H9 (cell line): ENCODE results near the gene MED17. TPM values are rescaled to one million over a fixed set of nuclear protein-coding genes. Genes with fewer than 3 reads are reported as not detected.

Experiments
- DNase-seq: peaks from one replicate; pipeline ENCODE4 v3.0.0-alpha.2; 2017
- H2AFZ ChIP-seq: one replicate; pipeline ENCODE4 v1.6.1; 2013; ENCODE audit warnings: mild to moderate bottlenecking, low read length, control low read depth, moderate library complexity
- H2AK5ac ChIP-seq: 2 replicates; pipeline ENCODE4 v1.6.1; 2013; ENCODE audit warnings: low read length, control low read depth, mixed read lengths; ENCODE audit not compliant: insufficient read length
- H2BK120ac ChIP-seq: one replicate; pipeline ENCODE4 v1.6.1; 2013; ENCODE audit warnings: low read depth, mild to moderate bottlenecking, low read length, control low read depth, inconsistent platforms; ENCODE audit not compliant: poor library complexity, severe bottlenecking
- H2BK12ac ChIP-seq: 2 replicates; pipeline ENCODE4 v1.6.1; 2013; ENCODE audit warnings: low read length, control low read depth, mixed read lengths, low read depth; ENCODE audit not compliant: insufficient read length
- H2BK15ac ChIP-seq: 2 replicates; pipeline ENCODE4 v1.6.1; 2013; ENCODE audit warnings: low read depth, low read length, control low read depth
- H2BK20ac ChIP-seq: one replicate; pipeline ENCODE4 v1.6.1; 2013; ENCODE audit warnings: low read depth, mild to moderate bottlenecking, low read length, control low read depth, inconsistent platforms; ENCODE audit not compliant: poor library complexity, severe bottlenecking
- H2BK5ac ChIP-seq: 2 replicates; pipeline ENCODE4 v1.6.1; 2013; ENCODE audit warnings: low read length, control low read depth, mixed read lengths; ENCODE audit not compliant: insufficient read length
- H3K14ac ChIP-seq: 2 replicates; pipeline ENCODE4 v1.6.1; 2013; ENCODE audit warnings: low read length, control low read depth; ENCODE audit not compliant: insufficient read depth
- H3K18ac ChIP-seq: 2 replicates; pipeline ENCODE4 v1.6.1; 2013; ENCODE audit warnings: low read depth, mild to moderate bottlenecking, mixed read lengths, low read length, control low read depth; ENCODE audit not compliant: insufficient read length
- H3K23ac ChIP-seq: 2 replicates; pipeline ENCODE4 v1.6.1; 2013; ENCODE audit warnings: low read length, control low read depth, mixed read lengths, low read depth; ENCODE audit not compliant: insufficient read length
- H3K23me2 ChIP-seq: 2 replicates; pipeline ENCODE4 v1.6.1; 2013; ENCODE audit warnings: low read depth, mild to moderate bottlenecking, mixed read lengths, low read length, control low read depth; ENCODE audit not compliant: insufficient read length, poor library complexity, severe bottlenecking
- H3K27ac ChIP-seq: 2 replicates; pipeline ENCODE4 v1.5.1; 2013; ENCODE audit warnings: low read length, control low read depth, mixed read lengths, low read depth; ENCODE audit not compliant: insufficient read length
- H3K27me3 ChIP-seq: 2 replicates; pipeline ENCODE4 v1.6.1; 2013; ENCODE audit warnings: low read length, control low read depth, inconsistent platforms; ENCODE audit not compliant: insufficient read depth
- H3K4ac ChIP-seq: 2 replicates; pipeline ENCODE4 v1.6.1; 2013; ENCODE audit warnings: low read depth, mild to moderate bottlenecking, control low read depth, inconsistent platforms, low read length, moderate library complexity
- H3K4me1 ChIP-seq: 2 replicates; pipeline ENCODE4 v1.6.1; 2013; ENCODE audit warnings: low read length, control low read depth, inconsistent platforms; ENCODE audit not compliant: insufficient read depth
- H3K4me2 ChIP-seq: 2 replicates; pipeline ENCODE4 v1.6.1; 2013; ENCODE audit warnings: low read length, control low read depth, mixed read lengths; ENCODE audit not compliant: insufficient read length, insufficient read depth
- H3K56ac ChIP-seq: 2 replicates; pipeline ENCODE4 v1.6.1; 2013; ENCODE audit warnings: low read depth, mild to moderate bottlenecking, mixed read lengths, low read length, control low read depth; ENCODE audit not compliant: insufficient read length
- H3K79me1 ChIP-seq: 2 replicates; pipeline ENCODE4 v1.6.1; 2013; ENCODE audit warnings: low read depth, mild to moderate bottlenecking, moderate library complexity, low read length, control low read depth, inconsistent platforms; ENCODE audit not compliant: insufficient read depth, poor library complexity, severe bottlenecking
- H3K79me2 ChIP-seq: 2 replicates; pipeline ENCODE4 v1.6.1; 2013; ENCODE audit warnings: low read length, control low read depth, inconsistent platforms; ENCODE audit not compliant: insufficient read depth
- H3K9ac ChIP-seq: 2 replicates; pipeline ENCODE4 v1.6.1; 2013; ENCODE audit warnings: low read length, control low read depth, mixed read lengths; ENCODE audit not compliant: insufficient read length; ENCODE audit errors: extremely low read depth
- H3K9me3 ChIP-seq: one replicate; pipeline ENCODE4 v1.6.1; 2013; ENCODE audit warnings: low read depth, low read length, inconsistent platforms; ENCODE audit not compliant: control insufficient read depth
- H3T11ph ChIP-seq: one replicate; pipeline ENCODE4 v1.6.1; 2013; ENCODE audit warnings: mild to moderate bottlenecking, low read length, control low read depth, inconsistent platforms
- H4K20me1 ChIP-seq: one replicate; pipeline ENCODE4 v1.6.1; 2013; ENCODE audit not compliant: control insufficient read depth, insufficient read length, insufficient read depth
- H4K5ac ChIP-seq: 2 replicates; pipeline ENCODE4 v1.6.1; 2013; ENCODE audit warnings: low read depth, mild to moderate bottlenecking, mixed read lengths, low read length, control low read depth; ENCODE audit not compliant: insufficient read length
- H4K8ac ChIP-seq: replicated peaks from 2 replicates; pipeline ENCODE4 v1.6.1; 2013; ENCODE audit warnings: low read length, control low read depth, mixed read lengths, low read depth; ENCODE audit not compliant: insufficient read length
- H4K91ac ChIP-seq: 2 replicates; pipeline ENCODE4 v1.6.1; 2013; ENCODE audit warnings: low read depth, mild to moderate bottlenecking, moderate library complexity, mixed read lengths, low read length, control low read depth; ENCODE audit not compliant: insufficient read length
- H3K27ac Mint-ChIP-seq, 3 experiments: 2 replicates in 2 of 3; 3 replicates in 1 of 3; pipeline ENCODE4 v1.8.0; 2020 to 2021; ENCODE audit warnings: mixed read lengths in 3 of 3, mild to moderate bottlenecking in 1 of 3, moderate library complexity in 1 of 3
- H3K27me3 Mint-ChIP-seq: 2 replicates; pipeline ENCODE4 v1.8.0; 2021; ENCODE audit warnings: low read depth, mild to moderate bottlenecking, moderate library complexity, mixed read lengths
- H3K36me3 Mint-ChIP-seq, 3 experiments: 2 replicates in 2 of 3; 3 replicates in 1 of 3; pipeline ENCODE4 v1.8.0; 2020 to 2021; ENCODE audit warnings: low read depth in 3 of 3, mixed read lengths in 3 of 3; ENCODE audit not compliant: insufficient read depth in 1 of 3
- H3K4me1 Mint-ChIP-seq, 2 experiments: 2 replicates each; pipeline ENCODE4 v1.8.0; 2020; ENCODE audit warnings: mixed read lengths in 2 of 2
- H3K4me3 Mint-ChIP-seq, 2 experiments: 2 replicates in 1 of 2; 3 replicates in 1 of 2; pipeline ENCODE4 v1.8.0; 2020 to 2021; ENCODE audit warnings: mild to moderate bottlenecking in 2 of 2, mixed read lengths in 2 of 2, moderate library complexity in 1 of 2
- H3K9me3 Mint-ChIP-seq, 2 experiments: 2 replicates in 1 of 2; 3 replicates in 1 of 2; pipeline ENCODE4 v1.8.0; 2020; ENCODE audit warnings: mild to moderate bottlenecking in 2 of 2, mixed read lengths in 2 of 2, moderate library complexity in 1 of 2
- CTCF ChIP-seq: fragments of 200-600 bp; sonication (generic); conservative IDR thresholded peaks from 3 replicates; pipeline ENCODE4 v1.8.0; 2021; ENCODE audit warnings: antibody characterized with exemption, mild to moderate bottlenecking
- WGBS: extraction: QIAGEN DNeasy Blood & Tissue Kit; methylation state at CpG from one replicate; pipeline ENCODE4 v1.1.7; 2013; ENCODE audit warnings: missing lambda C conversion rate, low lambda C conversion rate, mixed read lengths; ENCODE audit not compliant: insufficient read length; ENCODE audit errors: extremely low coverage; 5-methylcytosine and 5-hydroxymethylcytosine counted together
- total RNA-seq: library from RNA; stranded (reverse); gene quantifications from 2 replicates; pipeline ENCODE4 v1.2.1, GENCODE V29; 2021

Gene MED17
- total RNA-seq, 1 experiment from 2014 or later: 43.3 TPM

GRCh38 chr11:93820847-93821246 is 36.8 kb downstream of the MED17 start:
- H3K23ac ChIP-seq: no peak overlapping the region
- H3K27me3 Mint-ChIP-seq: no peaks in the 10 kb centered on the region; the same call in 1 of the 2 replicates
- H3K14ac ChIP-seq: no peak overlapping the region
- H2BK20ac ChIP-seq: no peak overlapping the region
- no peak overlapping the region for H2BK15ac ChIP-seq
- H2AFZ ChIP-seq: no peak overlapping the region
- H4K5ac ChIP-seq: no peak overlapping the region
- H3K9ac ChIP-seq: no peak overlapping the region
- no peak overlapping the region for H3T11ph ChIP-seq
- H3K4me1 ChIP-seq: no peaks in the 10 kb centered on the region; the same call in 1 of the 2 replicates
- H2BK120ac ChIP-seq: no peak overlapping the region
- no peak overlapping the region for H3K56ac ChIP-seq
- H3K9me3 ChIP-seq: no peaks in the 10 kb centered on the region
- H3K4me1 Mint-ChIP-seq: peaks cover 31 to 37% of the 10 kb centered on the region in 2 experiments
- H3K4me3 Mint-ChIP-seq: no peak overlapping the region
- peaks cover 2 to 3% (median 3%) of the 10 kb centered on the region in 3 experiments; a peak in 4 of 7 replicates for H3K36me3 Mint-ChIP-seq
- DNase-seq: no peak
- H3K9me3 Mint-ChIP-seq: no peaks in the 10 kb centered on the region
- H3K27ac ChIP-seq: no peak overlapping the region
- H3K79me1 ChIP-seq: no peaks in the 10 kb centered on the region
- H4K8ac ChIP-seq: no peak overlapping the region
- no peak overlapping the region for H3K18ac ChIP-seq
- no peak overlapping the region for H4K91ac ChIP-seq
- H3K27ac Mint-ChIP-seq: peak overlapping the region in 1 of 3 experiments; percentile 37; a peak in 2 of 7 replicates
- H3K4ac ChIP-seq: no peak overlapping the region
- H3K23me2 ChIP-seq: no peaks in the 10 kb centered on the region
- H3K79me2 ChIP-seq: no peaks in the 10 kb centered on the region
- H3K4me2 ChIP-seq: no peak overlapping the region
- H3K27me3 ChIP-seq: no peaks in the 10 kb centered on the region
- no peaks in the 10 kb centered on the region for H4K20me1 ChIP-seq
- TF ChIP-seq CTCF: no peak
- H2BK12ac ChIP-seq: no peak overlapping the region
- WGBS: no CpG with 5 or more reads among the region's 14 CpGs
- no peak overlapping the region for H2BK5ac ChIP-seq
- no peak overlapping the region for H2AK5ac ChIP-seq
